ENCODE data around the gene INSL3.
"Not testable (repeated sequence)": the region's sequence is repeated elsewhere in the genome, so short reads cannot be mapped to it uniquely, and the experiment has no call there.

Gene INSL3

DNA sequence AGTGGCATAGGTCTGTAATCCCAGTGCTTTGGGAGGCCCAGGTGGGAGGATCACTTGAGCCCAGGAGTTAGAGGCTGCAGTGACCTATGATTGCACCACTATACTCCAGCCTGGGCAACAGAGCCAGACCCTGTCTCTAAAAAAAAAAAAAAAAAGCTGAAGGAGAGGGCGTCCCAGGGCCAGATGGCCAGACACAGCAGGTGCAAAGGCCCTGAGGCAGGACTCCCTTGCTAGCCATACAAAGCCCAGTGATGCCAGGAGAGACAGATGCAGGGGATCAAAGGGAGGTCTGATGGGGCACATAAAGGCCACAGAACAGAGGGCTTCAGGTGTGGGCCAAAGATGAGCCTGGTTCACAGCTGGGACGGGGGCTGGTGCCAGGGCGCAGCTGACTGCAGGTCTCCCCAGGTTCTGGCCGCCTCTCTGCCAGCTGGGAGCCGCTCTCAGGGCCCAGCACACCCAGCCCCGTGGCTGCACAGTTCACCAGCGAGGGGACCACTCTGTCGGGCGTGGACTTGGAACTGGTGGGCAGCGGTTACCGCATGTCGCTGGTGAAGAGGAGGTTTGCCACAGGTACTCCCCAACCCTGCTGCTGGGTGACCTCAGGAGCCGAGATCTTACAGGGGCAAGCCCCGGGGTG, 33.9 kb downstream of the INSL3 start:
- DNase-seq (ENCODE audit: low read depth in 2 of 3, low spot score in 1 of 3), result no peak

DNA sequence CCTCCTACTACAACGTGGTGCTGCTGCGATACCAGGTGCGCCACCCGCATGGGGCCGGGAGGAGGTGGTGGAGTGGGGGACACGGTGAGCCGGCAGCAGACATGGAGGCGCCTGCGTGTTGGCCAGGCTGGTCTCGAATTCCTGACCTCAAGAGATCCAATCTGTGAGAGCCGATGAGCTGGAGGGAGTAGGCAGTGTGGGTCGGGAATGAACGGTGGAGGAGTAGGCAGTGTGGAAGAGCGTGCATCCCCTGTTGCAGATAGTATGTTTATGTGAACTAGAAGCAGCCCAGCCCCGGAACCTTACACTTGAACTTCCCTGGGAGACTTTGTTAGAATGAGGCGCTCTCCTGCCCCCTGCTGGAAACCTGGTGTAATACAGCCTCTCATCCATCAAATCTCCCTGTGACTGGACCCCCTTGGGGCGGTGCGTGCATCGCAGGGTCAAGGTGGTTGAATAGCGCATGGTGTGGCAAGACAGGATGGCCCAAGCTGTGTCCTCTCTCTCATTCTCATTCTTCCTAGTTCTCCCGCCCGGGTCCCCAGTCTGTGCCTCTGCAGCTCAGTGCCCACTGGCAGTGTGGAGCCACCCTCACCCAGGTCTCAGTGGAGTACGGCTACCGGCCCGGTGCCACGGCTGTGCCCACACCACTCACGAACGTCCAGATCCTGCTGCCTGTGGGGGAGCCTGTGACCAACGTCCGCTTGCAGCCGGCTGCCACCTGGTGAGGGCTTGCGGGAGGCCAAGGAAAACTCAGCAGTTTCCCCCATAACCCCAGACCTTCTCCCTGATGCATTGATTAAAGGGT, 36.9 kb downstream of the INSL3 start:
- peak; percentile 48 to 80 (median 61) for DNase-seq (ENCODE audit: low read depth in 2 of 3, low spot score in 1 of 3)

DNA sequence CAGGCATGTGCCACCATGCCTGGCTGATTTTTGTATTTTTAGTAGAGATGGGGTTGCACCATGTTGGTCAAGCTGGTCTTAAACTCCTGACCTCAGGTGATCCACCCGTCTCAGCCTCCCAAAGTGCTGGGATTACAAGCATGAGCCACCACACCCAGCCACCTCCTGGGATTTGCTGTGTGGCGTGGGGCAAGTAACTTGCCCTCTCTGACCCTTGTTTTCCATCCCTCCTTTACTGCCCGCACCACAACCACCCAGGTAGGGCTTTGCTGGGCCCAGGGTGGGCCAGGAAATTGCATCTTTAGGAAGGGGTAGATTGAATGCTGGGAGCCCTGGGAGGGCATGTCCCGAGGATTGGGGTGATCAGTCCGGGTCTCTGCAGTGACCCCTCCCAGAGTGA, 37.6 kb downstream of the INSL3 start:
- DNase-seq (ENCODE audit: low read depth in 2 of 3, low spot score in 1 of 3), result not testable (repeated sequence)

DNA sequence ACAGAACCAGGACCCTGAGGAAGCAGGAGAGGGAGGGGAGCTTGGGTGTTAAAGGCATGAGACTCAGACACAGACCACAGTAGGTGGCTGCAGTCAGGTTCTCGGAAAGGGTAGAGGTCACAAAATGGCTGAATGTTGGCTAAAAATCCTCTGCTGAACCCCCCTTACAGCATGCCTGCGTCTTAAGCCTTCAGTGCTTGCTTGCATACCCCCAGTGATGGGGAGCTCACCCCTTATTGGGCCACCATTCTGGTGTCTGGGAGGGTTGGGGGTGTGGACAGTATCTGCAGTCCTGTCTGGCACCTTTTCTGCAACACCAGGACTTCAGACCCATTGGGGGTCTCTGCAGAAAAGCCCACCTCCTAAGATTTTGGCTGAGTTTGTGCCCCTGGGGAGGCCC, 40.5 kb downstream of the INSL3 start:
- no peak for DNase-seq (ENCODE audit: low read depth in 2 of 3, low spot score in 1 of 3)

DNA sequence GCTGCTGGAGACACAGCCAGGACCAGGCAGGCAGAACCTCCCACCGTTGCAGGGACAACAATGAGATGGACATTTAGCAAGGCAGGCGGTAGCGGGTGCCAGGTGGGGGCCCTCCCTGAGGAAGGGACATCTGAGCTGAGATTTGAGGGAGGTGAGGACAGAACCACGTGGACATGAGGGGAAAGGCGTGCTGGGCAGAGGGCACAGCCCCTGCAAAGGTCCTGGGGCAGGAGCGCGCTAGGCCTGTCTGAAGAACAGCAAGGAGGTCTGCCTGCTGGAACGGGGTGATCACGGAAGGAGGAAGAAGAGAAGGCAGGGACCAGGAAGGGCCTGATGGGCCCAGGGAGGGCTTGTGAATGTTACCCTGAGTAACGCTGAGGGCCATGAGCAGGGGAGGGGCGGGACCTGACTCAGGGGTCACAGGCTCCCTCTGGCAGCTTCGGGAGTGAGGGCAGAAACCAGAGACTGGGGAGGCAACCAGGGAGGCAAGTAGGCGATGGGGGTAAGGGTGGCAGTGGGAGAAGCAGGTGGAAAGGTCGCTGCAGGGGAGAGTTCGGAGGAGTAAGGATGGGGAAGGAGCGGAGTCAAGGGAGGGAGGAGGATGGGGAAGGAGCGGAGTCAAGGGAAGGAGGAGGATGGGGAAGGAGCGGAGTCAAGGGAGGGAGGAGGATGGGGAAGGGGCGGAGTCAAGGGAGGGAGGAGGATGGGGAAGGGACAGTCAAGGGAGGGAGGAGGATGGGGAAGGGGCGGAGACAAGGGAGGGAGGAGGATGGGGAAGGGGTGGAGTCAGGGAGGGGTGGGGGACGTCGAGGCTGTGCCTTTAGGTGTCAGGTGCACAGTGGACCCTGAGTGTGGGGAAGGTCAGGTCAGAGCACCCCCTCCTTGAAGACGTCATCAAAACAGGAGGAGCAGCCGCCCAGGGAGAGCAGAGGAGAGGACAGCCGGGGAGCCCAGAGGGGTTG, 42.1 kb downstream of the INSL3 start:
- DNase-seq (ENCODE audit: low read depth in 2 of 3, low spot score in 1 of 3), result no peak

DNA sequence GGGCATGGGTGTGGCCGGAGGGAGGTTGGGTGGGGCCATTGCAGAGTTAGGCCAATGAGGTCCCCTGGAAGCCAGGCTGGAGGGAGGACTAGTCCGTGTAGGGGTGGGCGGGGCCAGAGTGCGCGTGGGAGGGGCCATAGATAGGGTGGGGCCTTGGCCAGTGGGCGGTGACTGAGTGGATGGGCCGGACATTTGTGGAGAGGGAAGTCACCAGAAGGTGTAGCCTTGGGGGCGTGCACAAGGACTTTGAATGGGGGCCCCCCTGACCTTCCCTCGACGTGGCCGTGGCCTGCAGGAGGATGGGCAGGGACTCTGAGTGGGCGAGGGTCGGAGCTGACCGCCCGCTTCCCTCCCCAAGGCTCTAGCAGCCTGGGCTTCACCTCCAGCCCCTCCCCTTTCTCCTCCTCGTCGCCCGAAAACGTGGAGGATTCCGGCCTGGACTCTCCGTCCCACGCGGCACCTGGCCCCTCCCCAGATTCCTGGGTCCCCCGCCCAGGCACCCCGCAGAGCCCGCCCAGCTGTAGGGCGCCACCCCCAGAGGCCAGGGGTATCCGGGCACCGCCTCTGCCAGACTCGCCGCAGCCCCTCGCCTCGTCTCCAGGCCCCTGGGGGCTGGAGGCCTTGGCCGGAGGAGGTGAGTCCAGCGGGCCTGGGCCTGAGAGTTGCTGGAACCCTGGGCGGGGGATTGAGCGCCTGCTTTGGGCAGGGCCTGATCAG, 42.9 kb downstream of the INSL3 start:
- DNase-seq (ENCODE audit: low read depth in 2 of 3, low spot score in 1 of 3), result peak; percentile 38 to 58 (median 54)

DNA sequence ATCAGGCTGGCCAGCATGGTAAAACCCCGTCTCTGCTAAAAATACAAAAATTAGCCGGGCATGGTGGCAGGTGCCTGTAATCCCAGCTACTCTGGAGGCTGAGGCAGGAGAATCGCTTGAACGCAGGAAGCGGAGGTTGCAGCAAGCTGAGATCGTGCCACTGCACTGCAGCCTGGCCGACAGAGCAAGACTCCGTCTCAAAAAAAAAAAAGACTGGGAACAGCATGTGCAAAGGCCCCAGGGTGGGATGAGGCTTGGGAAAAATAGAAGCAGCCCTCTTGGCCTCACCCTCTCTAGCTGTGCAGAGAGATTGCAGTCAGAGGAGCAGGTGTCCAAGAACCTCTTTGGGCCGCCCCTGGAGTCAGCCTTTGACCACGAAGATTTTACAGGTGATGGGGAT, 43.5 kb downstream of the INSL3 start:
- not testable (repeated sequence) for DNase-seq (ENCODE audit: low read depth in 2 of 3, low spot score in 1 of 3)

DNA sequence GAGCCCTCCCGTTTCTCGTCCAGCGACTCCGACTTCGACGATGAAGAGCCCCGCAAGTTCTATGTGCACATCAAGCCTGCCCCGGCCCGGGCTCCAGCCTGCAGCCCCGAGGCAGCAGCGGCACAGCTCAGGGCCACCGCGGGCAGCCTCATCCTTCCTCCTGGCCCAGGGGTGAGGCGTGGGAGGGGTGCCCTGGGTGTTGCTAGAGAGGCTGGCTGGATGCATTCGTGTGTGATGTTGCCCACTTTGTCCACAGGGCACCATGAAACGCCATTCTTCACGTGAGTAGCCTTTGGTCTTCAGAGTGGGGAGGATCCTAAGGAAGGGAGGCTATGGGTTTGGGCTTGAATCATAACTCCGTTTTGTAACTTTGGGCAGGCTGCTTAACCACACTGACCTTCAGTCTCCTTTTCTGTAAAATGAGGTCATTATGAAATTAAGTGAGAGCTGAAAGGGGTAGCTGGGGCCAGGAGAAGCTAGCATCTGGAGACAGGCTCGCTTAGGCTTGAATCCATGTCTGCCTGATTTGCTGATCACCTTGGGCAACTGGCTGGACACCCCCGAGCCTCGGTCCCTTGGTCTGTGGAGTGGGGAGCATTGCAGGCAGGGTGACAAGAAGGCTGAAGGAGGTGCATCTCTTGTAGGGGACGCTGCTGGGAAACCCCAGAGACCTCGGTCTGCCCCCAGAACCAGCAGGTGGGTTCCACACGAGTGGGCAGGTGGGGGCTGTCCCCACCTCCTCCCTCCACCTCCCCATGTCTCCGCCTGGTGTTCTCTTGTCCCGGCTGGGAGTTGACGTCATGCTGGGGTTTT, 45.1 kb downstream of the INSL3 start:
- no peak for DNase-seq (ENCODE audit: low read depth in 2 of 3, low spot score in 1 of 3)

DNA sequence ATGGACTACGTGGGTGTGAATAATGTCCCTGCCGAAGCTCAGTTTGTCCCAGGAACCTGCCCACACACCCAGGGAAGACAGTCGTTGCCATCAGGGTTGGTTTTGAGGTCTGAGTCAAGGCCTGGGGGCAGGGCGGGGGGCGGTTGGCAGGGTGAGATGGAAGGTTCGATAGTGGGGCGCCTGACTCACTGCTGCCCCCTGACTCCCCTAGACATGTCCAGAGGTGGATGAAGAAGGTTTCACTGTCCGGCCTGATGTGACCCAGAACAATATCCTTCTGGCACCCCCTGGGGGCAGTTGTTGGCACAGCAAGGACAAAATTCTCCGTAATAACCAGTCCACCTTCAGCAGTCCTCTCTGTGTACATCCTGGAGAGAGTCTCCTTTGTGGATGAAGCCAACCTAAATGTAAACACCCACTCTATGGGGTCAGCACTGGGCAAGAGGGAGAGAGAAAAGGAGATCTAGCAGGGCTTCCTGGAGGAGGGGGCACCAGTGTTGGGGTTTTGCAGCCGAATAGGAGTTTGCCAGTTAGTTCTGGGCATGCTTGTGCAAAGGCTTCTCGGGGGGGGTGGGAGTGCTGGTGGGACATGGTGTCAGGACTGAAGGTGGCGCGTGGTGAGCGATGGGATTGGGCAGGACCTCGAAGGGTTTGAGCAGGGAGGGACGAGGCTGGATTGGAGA, 45.9 kb downstream of the INSL3 start:
- peak in 1 of 3 donors; percentile 50 for DNase-seq (ENCODE audit: low read depth in 2 of 3, low spot score in 1 of 3)

DNA sequence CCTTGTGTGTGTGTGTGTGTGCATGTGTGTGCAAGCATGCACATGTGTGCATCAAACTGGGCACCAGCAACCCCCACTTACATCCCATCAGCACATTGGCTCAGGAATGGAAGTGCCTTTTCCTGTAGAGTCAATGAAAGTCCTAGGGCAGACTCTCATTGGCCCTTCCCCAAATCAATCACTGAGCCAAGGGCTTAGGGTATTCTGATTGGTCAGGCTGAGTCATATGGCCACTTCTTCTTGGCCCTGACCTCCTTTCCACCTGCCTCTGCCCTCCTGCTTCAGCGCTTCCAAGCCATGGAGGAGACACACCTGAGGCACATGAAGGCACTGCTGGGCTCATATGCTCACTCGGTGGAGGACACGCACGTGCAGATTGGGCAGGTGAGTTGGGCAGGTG, 49.1 kb downstream of the INSL3 start:
- no peak for DNase-seq (ENCODE audit: low read depth in 2 of 3, low spot score in 1 of 3)

DNA sequence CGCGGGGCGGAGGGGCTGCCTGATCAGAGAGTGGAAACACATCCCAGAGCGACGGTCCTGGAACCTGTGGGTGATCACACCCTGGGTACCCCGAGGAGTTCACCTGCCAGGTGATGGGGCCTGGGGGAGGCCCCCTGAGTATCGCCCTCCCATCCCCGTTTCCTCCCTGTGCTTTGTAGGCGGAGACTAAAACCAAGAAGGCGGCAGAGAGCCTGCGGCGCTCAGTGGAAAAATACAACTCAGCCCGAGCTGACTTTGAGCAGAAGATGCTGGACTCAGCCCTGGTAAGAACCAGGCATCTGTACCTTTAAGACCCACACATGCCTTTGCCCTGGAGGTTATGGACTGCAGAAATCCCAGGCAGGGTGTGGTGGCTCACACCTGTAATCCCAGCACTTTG, 50.7 kb downstream of the INSL3 start:
- DNase-seq (ENCODE audit: low read depth in 2 of 3, low spot score in 1 of 3), result no peak

DNA sequence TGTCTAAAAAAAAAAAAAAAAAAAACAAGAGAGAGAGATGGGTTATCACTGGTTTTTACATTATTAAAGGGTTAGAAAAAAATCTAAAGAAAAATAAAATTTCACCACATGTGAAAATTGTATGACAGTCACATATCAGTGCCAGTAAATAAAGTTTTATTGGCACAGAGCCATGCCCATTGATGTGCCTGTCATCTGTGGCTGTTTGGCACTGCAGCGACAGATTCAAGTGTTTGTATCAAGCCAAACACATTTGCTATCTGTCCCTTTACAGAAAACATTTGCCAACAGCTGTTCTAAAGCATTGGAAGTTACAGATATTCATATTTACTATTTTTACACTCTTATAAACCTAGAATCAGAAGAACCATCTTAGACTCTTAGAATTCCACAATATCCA, 53.8 kb downstream of the INSL3 start:
- no peak for DNase-seq (ENCODE audit: low read depth in 2 of 3, low spot score in 1 of 3)

DNA sequence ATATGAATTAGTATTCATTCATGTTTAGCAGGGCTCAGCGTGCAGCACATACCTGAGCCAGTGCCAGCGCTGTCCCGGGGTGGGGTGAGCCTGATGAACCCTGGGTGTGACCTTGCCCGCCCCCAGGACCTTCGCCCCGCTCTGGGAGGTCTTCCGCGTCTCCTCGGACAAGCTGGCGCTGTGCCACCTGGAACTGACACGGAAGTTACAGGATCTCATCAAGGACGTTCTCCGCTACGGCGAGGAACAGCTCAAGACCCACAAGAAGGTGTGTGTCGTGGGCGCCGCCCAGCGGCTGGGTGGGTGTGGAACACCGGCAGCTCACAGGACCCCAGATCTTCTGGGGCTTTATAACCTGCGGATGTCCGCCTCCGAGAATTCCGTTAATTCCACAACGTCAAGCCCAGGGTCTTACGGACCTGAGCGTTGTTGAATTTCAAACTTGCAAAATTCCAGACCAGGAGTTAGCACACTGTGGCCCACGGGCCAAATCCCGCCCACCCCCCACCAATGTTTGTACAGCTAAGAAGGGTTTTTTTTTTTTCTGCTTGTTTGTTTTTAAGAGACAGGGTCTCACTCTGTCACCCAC, 54.7 kb downstream of the INSL3 start:
- DNase-seq (ENCODE audit: low read depth in 2 of 3, low spot score in 1 of 3), result no peak
